Bronchial epithelial cell (primary cell): Measurements from ENCODE around the gene SLC5A8. TPM values are rescaled to one million over a fixed set of nuclear protein-coding genes. Genes with fewer than 3 reads are reported as not detected.

Source experiments
- DNase-seq: peaks from one replicate; pipeline ENCODE4 v3.0.0-alpha.2; 2010; ENCODE audit warnings: low read depth
- FAIRE-seq: peaks from 2 replicates; lab custom pipeline; 2011; peaks lifted over from hg19 to GRCh38; lab: Jason Lieb, UNC
- H3K27me3 ChIP-seq: 2 replicates; pipeline ENCODE4 v1.5.1; 2011; ENCODE audit warnings: low read length; ENCODE audit not compliant: control insufficient read depth, insufficient read depth
- H3K36me3 ChIP-seq: 2 replicates; pipeline ENCODE4 v1.5.1; 2011; ENCODE audit warnings: low read length; ENCODE audit not compliant: control insufficient read depth, insufficient read depth
- H3K4me3 ChIP-seq: 2 replicates; pipeline ENCODE4 v1.5.1; 2011; ENCODE audit warnings: mild to moderate bottlenecking, low read depth, low read length, control low read depth
- CTCF ChIP-seq: IDR thresholded peaks from 2 replicates; pipeline ENCODE4 v1.5.1; 2011; ENCODE audit warnings: mild to moderate bottlenecking, moderate library complexity, low read length, control low read depth, inconsistent platforms; ENCODE audit not compliant: insufficient read depth, severe bottlenecking
- total RNA-seq: library from RNA; depleted of rRNA; stranded (reverse); fragments of >200 nt; gene quantifications from 2 replicates; pipeline ENCODE4 v1.2.1, GENCODE V29; 2014

SLC5A8 gene
- total RNA-seq, 1 donor from 2014 or later = under 0.01 TPM

- H3K27me3 ChIP-seq = no peaks in the 10 kb centered on the region
- DNase-seq (no peak), FAIRE-seq (no peak)
- no peak overlapping the region for H3K4me3 ChIP-seq
- H3K36me3 ChIP-seq = no peaks in the 10 kb centered on the region
- no peak for TF ChIP-seq CTCF
Observed at GRCh38 chr12:101115326-101115725, 94.7 kb downstream of the SLC5A8 start.

GRCh38 chr12:101111441-101111840 is 98.6 kb downstream of the SLC5A8 start:
- FAIRE-seq (no peak), DNase-seq (no peak)
- no peak for TF ChIP-seq CTCF
- H3K36me3 ChIP-seq = no peaks in the 10 kb centered on the region
- no peaks in the 10 kb centered on the region for H3K27me3 ChIP-seq
- H3K4me3 ChIP-seq = no peak overlapping the region

GRCh38 chr12:101110866-101111265 is 99.2 kb downstream of the SLC5A8 start:
- TF ChIP-seq CTCF = no peak
- FAIRE-seq (no peak), DNase-seq (no peak)
- H3K4me3 ChIP-seq = no peak overlapping the region
- H3K27me3 ChIP-seq = no peaks in the 10 kb centered on the region
- H3K36me3 ChIP-seq = no peaks in the 10 kb centered on the region

- FAIRE-seq = no peak
- Histone ChIP-seq H3K4me3 (no peak overlapping the region), H3K27me3 (no peaks in the 10 kb centered on the region), H3K36me3 (no peaks in the 10 kb centered on the region)
- no peak for TF ChIP-seq CTCF
- DNase-seq = no peak
Observed at GRCh38 chr12:101108130-101108529, 101.9 kb downstream of the SLC5A8 start.

DNA sequence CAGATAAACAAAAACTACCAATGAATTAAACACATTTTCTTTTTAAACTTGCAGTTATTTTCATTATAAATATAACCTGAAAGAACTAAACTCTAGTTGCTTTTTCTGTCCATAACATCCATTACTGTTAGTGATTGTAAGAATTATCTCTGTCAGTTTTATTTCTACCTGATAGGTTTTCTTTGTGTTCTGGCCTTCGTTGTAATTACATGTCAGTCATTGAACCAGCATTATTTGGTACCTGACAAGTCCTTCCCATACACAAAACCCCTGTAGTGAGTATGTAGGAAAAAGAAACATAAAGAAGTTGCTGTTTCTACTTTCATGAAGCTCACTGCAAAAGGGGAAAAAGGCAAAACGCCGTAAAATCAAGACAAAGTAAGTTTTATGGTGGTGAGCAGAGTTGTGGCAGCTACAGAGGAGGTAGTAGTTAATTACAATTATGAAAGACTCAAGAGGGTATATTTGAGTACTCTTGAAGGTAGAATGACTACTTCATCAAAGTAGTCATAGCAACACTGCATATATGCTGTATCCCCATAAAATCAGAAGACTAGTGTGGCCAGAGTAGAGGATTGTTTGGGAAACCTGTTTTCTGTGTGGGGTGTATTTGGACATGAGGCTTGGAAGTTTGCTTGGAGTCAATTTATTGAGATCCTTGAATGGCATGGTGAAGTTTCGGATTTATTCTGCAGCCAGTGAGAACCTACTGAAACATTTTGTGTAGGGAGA is 102.8 kb downstream of the SLC5A8 start:
- Histone ChIP-seq H3K27me3 (no peaks in the 10 kb centered on the region), H3K4me3 (no peak overlapping the region), H3K36me3 (no peaks in the 10 kb centered on the region)
- FAIRE-seq = no peak
- TF ChIP-seq CTCF = no peak
- no peak for DNase-seq

Other genes starting within 250 kb of the SLC5A8 start
- gene UTP20, start 69.9 kb upstream of the SLC5A8 start, total RNA-seq = 4.9 and 9.2 TPM in 2 replicates
- gene ARL1, start 197.5 kb upstream of the SLC5A8 start, total RNA-seq = 51.6 and 73.5 TPM in 2 replicates